Ectodermal cell (in vitro differentiated cells): ENCODE data around the gene SGK2.

Experiments used
- H3K27ac ChIP-seq: 2 replicates; pipeline ENCODE4 v1.7.0; 2013; ENCODE audit warnings: mild to moderate bottlenecking, low read depth, low read length; ENCODE audit not compliant: insufficient read depth, poor library complexity, severe bottlenecking
- H3K27me3 ChIP-seq: 2 replicates; pipeline ENCODE4 v1.7.0; 2013; ENCODE audit warnings: mild to moderate bottlenecking, low read length; ENCODE audit not compliant: insufficient read depth, control insufficient read depth, poor library complexity, severe bottlenecking
- H3K36me3 ChIP-seq: one replicate; pipeline ENCODE4 v1.7.0; 2013; ENCODE audit warnings: low read length; ENCODE audit not compliant: control insufficient read depth, insufficient read depth
- H3K4me1 ChIP-seq: one replicate; pipeline ENCODE4 v1.7.0; 2013; ENCODE audit warnings: low read length; ENCODE audit not compliant: control insufficient read depth, insufficient read depth
- H3K4me3 ChIP-seq: 2 replicates; pipeline ENCODE4 v1.7.0; 2013; ENCODE audit warnings: low read depth, low read length, control low read depth; ENCODE audit not compliant: insufficient read depth
- H3K9me3 ChIP-seq: 2 replicates; pipeline ENCODE4 v1.7.0; 2013; ENCODE audit warnings: mild to moderate bottlenecking, low read length, moderate library complexity; ENCODE audit not compliant: control insufficient read depth
- WGBS, 2 experiments: methylation state at CpG; one replicate each; pipeline ENCODE4 v1.1.7; 2013; ENCODE audit warnings: missing lambda C conversion rate in 2 of 2; 5-methylcytosine and 5-hydroxymethylcytosine counted together

Gene SGK2

GRCh38 chr20:43563429-43563828 is 4.6 kb downstream of the SGK2 start:
- H3K4me3 ChIP-seq = no peak overlapping the region
- no peaks in the 10 kb centered on the region for H3K36me3 ChIP-seq
- 90 to 91% methylated on average over 3 of the region's 3 CpGs for WGBS, 2 experiments
- H3K27me3 ChIP-seq = no peaks in the 10 kb centered on the region
- no peaks in the 10 kb centered on the region for H3K4me1 ChIP-seq
- H3K9me3 ChIP-seq = no peaks in the 10 kb centered on the region
- H3K27ac ChIP-seq = no peak overlapping the region

DNA sequence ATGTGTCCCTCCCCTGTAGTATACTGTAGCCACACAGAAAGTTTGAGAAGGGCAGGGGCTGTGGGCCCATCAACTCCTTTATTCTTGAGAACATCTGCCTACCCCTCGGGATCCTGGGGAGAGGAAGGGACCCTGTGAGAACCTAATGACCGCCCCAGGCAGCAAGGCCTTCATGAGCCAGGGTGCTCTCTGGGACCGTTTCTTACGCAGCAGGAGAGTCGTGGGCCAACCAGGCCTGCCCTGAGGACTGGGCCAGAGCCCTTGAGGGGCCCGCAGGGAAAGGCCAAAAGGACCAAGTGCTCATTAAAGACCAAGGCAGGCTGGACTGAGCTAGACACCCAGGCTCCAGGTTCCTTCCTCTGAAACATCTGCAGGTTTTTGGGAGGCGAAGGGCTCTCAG is 5.2 kb downstream of the SGK2 start:
- no peak overlapping the region for H3K4me3 ChIP-seq
- H3K4me1 ChIP-seq = no peaks in the 10 kb centered on the region
- no peaks in the 10 kb centered on the region for H3K9me3 ChIP-seq
- H3K36me3 ChIP-seq = no peaks in the 10 kb centered on the region
- WGBS, 2 experiments = 93 to 96% methylated on average over 7 of the region's 7 CpGs
- no peaks in the 10 kb centered on the region for H3K27me3 ChIP-seq
- no peak overlapping the region for H3K27ac ChIP-seq

GRCh38 chr20:43564455-43564854 is 5.6 kb downstream of the SGK2 start:
- Histone ChIP-seq H3K27ac (no peak overlapping the region), H3K27me3 (no peaks in the 10 kb centered on the region), H3K9me3 (no peaks in the 10 kb centered on the region), H3K4me3 (no peak overlapping the region), H3K4me1 (no peaks in the 10 kb centered on the region), H3K36me3 (no peaks in the 10 kb centered on the region)
- 93 to 96% methylated on average over 8 of the region's 8 CpGs for WGBS, 2 experiments

DNA sequence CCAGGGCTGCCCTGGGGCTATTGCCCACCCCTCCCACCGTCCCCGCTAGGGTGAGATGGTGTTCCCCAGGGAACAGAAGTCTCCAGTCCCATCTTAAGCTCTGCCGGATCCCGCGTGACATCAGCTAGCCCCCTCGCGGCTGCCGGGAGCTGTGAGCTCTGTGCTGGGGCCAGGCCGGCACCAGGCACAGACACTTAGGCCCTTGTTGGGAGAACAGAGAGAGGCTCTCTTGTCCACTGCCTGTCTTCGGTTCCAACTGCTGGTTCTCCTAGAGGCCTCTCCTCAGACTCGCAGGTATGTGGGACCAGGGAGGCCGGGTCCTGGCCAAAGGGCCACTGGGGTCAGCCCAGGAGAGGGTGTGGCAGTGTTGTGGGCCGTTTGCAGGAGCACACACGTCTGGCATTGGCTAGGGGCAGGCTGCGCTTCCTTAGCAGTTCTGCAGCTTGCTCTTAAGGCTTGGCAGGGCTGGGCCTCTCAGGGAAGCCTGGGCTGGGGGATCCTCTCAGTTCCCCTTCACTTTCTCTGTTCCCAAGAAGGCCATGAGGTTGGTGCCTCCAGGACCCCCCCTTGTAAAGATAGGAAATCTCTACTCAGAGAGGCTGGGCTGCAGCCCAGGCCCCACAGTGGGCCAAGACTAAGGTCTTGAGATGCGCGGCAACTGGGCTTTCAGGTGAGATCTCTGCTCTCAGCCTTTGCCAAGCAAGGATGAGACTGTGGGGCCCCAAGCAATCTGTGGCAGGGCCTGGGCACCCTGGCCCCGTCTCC is 6.3 kb downstream of the SGK2 start:
- no peaks in the 10 kb centered on the region for H3K4me1 ChIP-seq
- no peaks in the 10 kb centered on the region for H3K9me3 ChIP-seq
- no peak overlapping the region for H3K27ac ChIP-seq
- WGBS, 2 experiments = 89% methylated on average over 18 of the region's 18 CpGs
- H3K4me3 ChIP-seq = no peak overlapping the region
- no peaks in the 10 kb centered on the region for H3K27me3 ChIP-seq
- H3K36me3 ChIP-seq = no peaks in the 10 kb centered on the region

GRCh38 chr20:43565758-43566104 is 6.9 kb downstream of the SGK2 start:
- 90 to 91% methylated on average over 4 of the region's 4 CpGs for WGBS, 2 experiments
- Histone ChIP-seq H3K27me3 (no peaks in the 10 kb centered on the region), H3K9me3 (no peaks in the 10 kb centered on the region), H3K4me3 (no peak overlapping the region), H3K27ac (no peak overlapping the region), H3K36me3 (no peaks in the 10 kb centered on the region), H3K4me1 (no peaks in the 10 kb centered on the region)

GRCh38 chr20:43567477-43567876 is 8.7 kb downstream of the SGK2 start:
- WGBS, 2 experiments = 88 to 92% methylated on average over 9 of the region's 9 CpGs
- Histone ChIP-seq H3K36me3 (no peaks in the 10 kb centered on the region), H3K4me1 (no peaks in the 10 kb centered on the region), H3K4me3 (no peak overlapping the region), H3K27ac (no peak overlapping the region), H3K27me3 (no peaks in the 10 kb centered on the region), H3K9me3 (no peaks in the 10 kb centered on the region)

GRCh38 chr20:43568706-43569105 is 9.9 kb downstream of the SGK2 start:
- Histone ChIP-seq H3K36me3 (no peaks in the 10 kb centered on the region), H3K4me1 (no peaks in the 10 kb centered on the region), H3K27me3 (no peaks in the 10 kb centered on the region), H3K27ac (no peak overlapping the region), H3K4me3 (no peak overlapping the region), H3K9me3 (no peaks in the 10 kb centered on the region)
- 76 to 84% methylated on average over 4 of the region's 4 CpGs for WGBS, 2 experiments

DNA sequence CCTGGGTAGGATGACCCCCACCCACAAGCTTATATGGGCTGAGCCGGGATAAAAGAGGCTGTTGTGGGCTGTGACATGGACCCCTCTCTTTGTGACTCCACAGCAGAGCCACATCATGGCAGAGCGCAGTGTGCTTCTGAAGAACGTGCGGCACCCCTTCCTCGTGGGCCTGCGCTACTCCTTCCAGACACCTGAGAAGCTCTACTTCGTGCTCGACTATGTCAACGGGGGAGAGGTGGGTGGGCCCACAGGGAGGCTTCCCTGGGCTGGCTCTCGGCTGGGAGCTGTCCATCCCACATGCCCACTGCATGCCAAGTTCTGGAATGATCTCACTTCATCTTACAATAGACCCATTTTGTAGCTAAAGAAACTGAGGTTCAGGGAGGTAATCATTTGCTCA is 10.5 kb downstream of the SGK2 start:
- no peak overlapping the region for H3K27ac ChIP-seq
- no peaks in the 10 kb centered on the region for H3K36me3 ChIP-seq
- no peaks in the 10 kb centered on the region for H3K4me1 ChIP-seq
- WGBS, 2 experiments = 95% methylated on average over 10 of the region's 10 CpGs
- H3K27me3 ChIP-seq = no peaks in the 10 kb centered on the region
- H3K4me3 ChIP-seq = no peak overlapping the region
- H3K9me3 ChIP-seq = no peaks in the 10 kb centered on the region

GRCh38 chr20:43570496-43570895 is 11.7 kb downstream of the SGK2 start:
- 90% methylated on average over 10 of the region's 10 CpGs for WGBS, 2 experiments

DNA sequence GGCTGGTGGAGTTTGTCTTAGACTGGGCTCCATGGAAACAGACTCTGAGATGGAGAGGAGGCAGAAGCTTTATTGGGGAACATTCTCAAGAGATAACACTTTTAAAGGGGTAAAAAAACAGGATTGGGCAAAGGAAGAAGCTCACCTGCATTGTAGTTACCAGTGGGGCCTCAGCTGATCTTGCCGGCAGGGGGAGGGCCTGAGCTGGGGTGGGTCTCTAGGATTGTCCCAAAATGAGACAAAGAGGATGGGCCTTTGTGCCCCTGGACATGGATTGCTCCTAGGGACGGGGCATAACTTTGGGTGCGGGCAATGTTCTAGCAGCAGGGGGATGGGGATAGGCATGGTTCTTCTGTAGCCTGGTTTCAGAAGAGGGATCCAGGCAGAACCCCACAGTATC is 12.5 kb downstream of the SGK2 start:
- Histone ChIP-seq H3K27me3 (no peaks in the 10 kb centered on the region), H3K4me3 (no peak overlapping the region), H3K4me1 (no peaks in the 10 kb centered on the region), H3K9me3 (no peaks in the 10 kb centered on the region), H3K27ac (no peak overlapping the region), H3K36me3 (no peaks in the 10 kb centered on the region)
- WGBS, 2 experiments = 91 to 99% methylated on average over 3 of the region's 3 CpGs

More at GRCh38 chr20:43570496-43570895, 11.7 kb downstream of the SGK2 start:
- H3K27ac ChIP-seq = no peak overlapping the region
- no peaks in the 10 kb centered on the region for H3K27me3 ChIP-seq
- H3K4me1 ChIP-seq = no peaks in the 10 kb centered on the region
- no peak overlapping the region for H3K4me3 ChIP-seq
- no peaks in the 10 kb centered on the region for H3K36me3 ChIP-seq
- no peaks in the 10 kb centered on the region for H3K9me3 ChIP-seq

GRCh38 chr20:43571771-43572170 is 12.9 kb downstream of the SGK2 start:
- no peak overlapping the region for H3K4me3 ChIP-seq
- H3K36me3 ChIP-seq = no peaks in the 10 kb centered on the region
- H3K9me3 ChIP-seq = no peaks in the 10 kb centered on the region
- H3K27ac ChIP-seq = no peak overlapping the region
- H3K27me3 ChIP-seq = no peaks in the 10 kb centered on the region
- H3K4me1 ChIP-seq = no peaks in the 10 kb centered on the region
- 92 to 96% methylated on average over 6 of the region's 6 CpGs for WGBS, 2 experiments
